ENCODE data around the gene ALKBH1. TPM values are rescaled to one million over a fixed set of nuclear protein-coding genes. Genes with fewer than 3 reads are reported as not detected.
"Not testable (repeated sequence)": the region's sequence is repeated elsewhere in the genome, so short reads cannot be mapped to it uniquely, and the experiment has no call there.

Gene ALKBH1
- polyA plus RNA-seq, 1 donor from 2014 or later, result 10.2 TPM

DNA sequence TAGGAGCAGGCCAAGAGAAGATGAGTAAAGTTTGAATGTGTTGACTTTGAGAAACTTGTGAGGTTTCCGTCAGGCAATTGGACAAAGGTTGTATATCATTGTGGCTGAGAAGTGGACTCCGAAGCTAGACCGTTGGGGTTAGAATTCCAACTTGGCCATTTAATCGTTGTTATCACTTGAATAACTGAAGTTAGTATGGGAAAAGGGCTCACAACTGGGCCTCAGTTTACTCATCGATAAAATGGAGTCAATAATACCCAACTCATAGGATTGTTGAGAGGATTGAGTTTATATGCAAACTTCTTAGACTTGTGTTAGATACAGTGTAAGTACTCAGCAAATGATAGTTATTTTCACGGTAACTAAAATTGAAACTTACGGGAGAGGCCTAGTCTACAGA is 926 bp upstream of the ALKBH1 start:
- Mint-ChIP-seq H3K9me3 (no peaks in the 10 kb centered on the region), H3K36me3 (no peaks in the 10 kb centered on the region), H3K4me1 (peaks cover 20 to 40% (median 31%) of the 10 kb centered on the region in 3 donors), H3K27ac (peak overlapping the region; percentile 61 to 93 (median 92)), H3K4me3 (peak overlapping the region; percentile 88 to 100 (median 94)), H3K27me3 (no peaks in the 10 kb centered on the region)

GRCh38 chr14:77707355-77707723 is 484 bp downstream of the ALKBH1 start:
- Mint-ChIP-seq H3K27me3 (no peaks in the 10 kb centered on the region), H3K4me3 (peak overlapping the region; percentile 88 to 100 (median 94)), H3K27ac (peak overlapping the region; percentile 61 to 93 (median 92)), H3K4me1 (peaks cover 20 to 36% (median 31%) of the 10 kb centered on the region in 3 donors), H3K36me3 (no peaks in the 10 kb centered on the region), H3K9me3 (no peaks in the 10 kb centered on the region)

DNA sequence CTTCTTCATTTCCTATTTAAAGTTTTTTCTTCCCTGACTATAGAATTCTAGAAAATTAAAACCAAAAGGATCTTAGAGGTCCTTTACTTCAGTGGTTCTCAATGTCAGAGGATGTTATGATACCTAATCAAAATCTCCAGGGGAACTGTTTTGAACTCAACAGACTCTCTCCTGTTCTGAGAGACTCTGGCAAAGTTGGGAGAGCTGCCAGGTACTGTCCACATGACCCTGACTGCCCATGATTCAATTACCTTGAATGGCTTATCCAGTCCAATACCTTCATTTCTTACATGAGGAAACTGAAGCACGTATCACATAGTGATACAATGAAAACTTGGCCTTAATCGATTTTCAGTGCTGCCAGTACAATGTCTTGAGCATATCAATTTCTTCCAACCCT is 16.6 kb downstream of the ALKBH1 start:
- no peak overlapping the region for H3K4me3 Mint-ChIP-seq
- peaks cover 0 to 3% (median 0%) of the 10 kb centered on the region in 3 donors for H3K4me1 Mint-ChIP-seq
- no peaks in the 10 kb centered on the region for H3K9me3 Mint-ChIP-seq
- H3K36me3 Mint-ChIP-seq, result peaks cover 6% of the 10 kb centered on the region
- no peaks in the 10 kb centered on the region for H3K27me3 Mint-ChIP-seq
- no peak overlapping the region for H3K27ac Mint-ChIP-seq

DNA sequence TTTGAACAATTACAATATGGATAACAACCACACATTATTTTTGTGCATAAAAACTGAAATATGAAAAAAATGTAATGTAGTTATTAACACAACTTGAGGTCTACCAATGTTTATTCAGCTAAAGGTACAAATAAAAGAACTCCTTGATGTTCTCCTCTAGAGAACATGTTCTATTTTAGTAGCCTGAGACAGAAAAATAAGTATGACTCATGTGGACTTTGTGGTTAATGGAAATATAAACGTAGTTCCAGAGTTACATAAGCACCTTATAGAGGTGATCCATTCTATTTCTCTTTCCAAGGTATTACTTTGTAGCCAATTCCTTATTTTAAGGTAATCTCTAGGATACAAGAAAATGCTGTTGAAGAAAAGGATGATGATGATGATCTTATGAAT is 25.7 kb downstream of the ALKBH1 start:
- Mint-ChIP-seq H3K27me3 (no peaks in the 10 kb centered on the region), H3K4me3 (no peak overlapping the region), H3K36me3 (peaks cover 7% of the 10 kb centered on the region), H3K27ac (no peak overlapping the region), H3K4me1 (peaks cover 0 to 2% (median 0%) of the 10 kb centered on the region in 3 donors), H3K9me3 (no peaks in the 10 kb centered on the region)

GRCh38 chr14:77681196-77682157 is 26.3 kb downstream of the ALKBH1 start:
- peaks cover 7% of the 10 kb centered on the region for H3K36me3 Mint-ChIP-seq
- H3K27me3 Mint-ChIP-seq, result no peaks in the 10 kb centered on the region
- H3K9me3 Mint-ChIP-seq, result no peaks in the 10 kb centered on the region
- H3K4me1 Mint-ChIP-seq, result peaks cover 0 to 2% (median 0%) of the 10 kb centered on the region in 3 donors
- H3K27ac Mint-ChIP-seq, result no peak overlapping the region
- H3K4me3 Mint-ChIP-seq, result no peak overlapping the region

DNA sequence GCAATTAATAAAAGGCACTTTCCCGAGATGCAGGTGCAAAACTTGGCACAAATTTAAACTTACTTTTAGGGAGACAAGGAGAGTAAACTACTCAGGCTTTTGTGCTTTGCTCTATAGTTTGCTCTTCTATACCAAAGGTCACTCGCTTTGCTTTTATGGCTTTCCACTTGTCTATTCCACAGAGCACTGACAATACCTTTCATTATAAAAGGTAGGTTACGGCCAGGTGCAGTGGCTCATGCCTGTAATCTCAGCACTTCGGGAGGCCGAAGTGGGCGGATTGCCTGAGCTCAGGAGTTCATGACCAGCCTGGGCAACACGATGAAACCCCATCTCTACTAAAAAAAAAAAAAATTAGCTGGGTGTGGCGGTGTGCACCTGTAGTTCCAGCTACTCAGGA is 32.9 kb downstream of the ALKBH1 start:
- Mint-ChIP-seq H3K27me3 (no peaks in the 10 kb centered on the region), H3K4me3 (no peak overlapping the region), H3K9me3 (no peaks in the 10 kb centered on the region), H3K36me3 (peaks cover 15% of the 10 kb centered on the region), H3K27ac (peak overlapping the region in 1 of 3 donors; percentile 47), H3K4me1 (no peaks in the 10 kb centered on the region)

DNA sequence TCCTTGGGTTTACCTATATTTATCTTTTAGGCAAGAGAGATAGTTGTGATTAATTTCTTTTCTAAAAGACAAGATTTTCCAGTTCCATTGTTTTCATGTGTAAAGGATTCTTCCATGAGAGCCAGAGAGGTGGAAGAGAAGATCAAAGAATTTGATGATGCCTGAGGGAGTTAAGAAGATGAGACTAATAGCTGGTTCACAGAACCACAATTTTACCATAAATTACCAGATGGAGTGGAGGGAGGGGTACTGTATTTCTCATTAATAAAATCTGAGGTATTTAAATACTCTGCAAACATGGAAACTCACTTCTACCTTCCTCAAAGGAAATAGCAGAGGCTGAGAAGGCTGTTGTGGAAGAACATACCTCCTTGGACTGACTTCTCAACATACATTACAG is 34.6 kb downstream of the ALKBH1 start:
- H3K27ac Mint-ChIP-seq, result peak overlapping the region in 1 of 3 donors; percentile 31
- H3K36me3 Mint-ChIP-seq, result peaks cover 15% of the 10 kb centered on the region
- H3K9me3 Mint-ChIP-seq, result no peaks in the 10 kb centered on the region
- peaks cover 0 to 2% (median 0%) of the 10 kb centered on the region in 3 donors for H3K4me1 Mint-ChIP-seq
- H3K4me3 Mint-ChIP-seq, result no peak overlapping the region
- H3K27me3 Mint-ChIP-seq, result no peaks in the 10 kb centered on the region

DNA sequence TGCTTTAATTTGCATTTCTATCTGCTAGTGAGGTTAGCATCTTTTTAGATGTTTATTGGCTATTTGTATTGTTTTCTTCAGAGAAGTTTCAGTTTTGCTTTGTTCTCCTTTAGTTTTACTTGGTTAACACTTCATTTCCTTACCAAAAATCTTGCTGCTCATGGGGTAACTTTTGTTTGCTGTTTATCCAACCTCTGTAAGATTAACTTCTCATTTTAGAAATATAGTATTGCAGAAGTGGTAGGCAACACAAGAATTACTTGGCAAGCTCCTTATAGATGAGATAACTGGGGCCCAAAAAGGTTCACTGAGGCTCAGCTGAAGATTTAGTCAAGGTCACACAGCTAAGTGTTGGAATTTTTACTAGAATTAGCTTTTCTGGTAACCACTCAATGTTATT is 40.5 kb downstream of the ALKBH1 start:
- Mint-ChIP-seq H3K27me3 (no peaks in the 10 kb centered on the region), H3K4me3 (no peak overlapping the region), H3K9me3 (no peaks in the 10 kb centered on the region), H3K4me1 (peaks cover 0 to 5% (median 2%) of the 10 kb centered on the region in 3 donors), H3K27ac (no peak overlapping the region), H3K36me3 (no peaks in the 10 kb centered on the region)

DNA sequence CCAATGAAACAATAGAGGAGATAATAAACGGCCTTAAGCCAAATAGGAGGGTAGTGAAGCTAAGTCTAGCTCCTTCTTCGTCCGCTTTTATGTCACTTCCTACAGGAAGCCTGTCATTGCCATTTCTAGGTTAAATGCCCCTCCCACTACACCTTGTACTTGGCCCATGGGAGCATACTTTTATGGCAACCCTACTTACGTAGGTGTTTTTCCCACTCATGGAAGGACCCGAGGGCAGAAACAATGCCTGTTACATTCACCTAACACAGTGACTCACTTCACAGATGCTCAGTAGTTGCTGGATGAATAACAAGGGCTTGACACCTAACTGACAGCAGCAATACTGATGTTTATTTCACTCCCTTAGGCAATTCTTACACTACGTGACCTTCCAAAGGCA is 44.5 kb downstream of the ALKBH1 start:
- H3K4me3 Mint-ChIP-seq, result no peak overlapping the region
- no peaks in the 10 kb centered on the region for H3K9me3 Mint-ChIP-seq
- H3K4me1 Mint-ChIP-seq, result peaks cover 0 to 4% (median 4%) of the 10 kb centered on the region in 3 donors
- H3K27ac Mint-ChIP-seq, result peak overlapping the region in 1 of 3 donors; percentile 16
- no peaks in the 10 kb centered on the region for H3K27me3 Mint-ChIP-seq
- peaks cover 1% of the 10 kb centered on the region for H3K36me3 Mint-ChIP-seq

- not testable (repeated sequence) for H3K9me3 Mint-ChIP-seq, H3K36me3 Mint-ChIP-seq
- peak overlapping the region in 1 of 3 donors; percentile 78 for H3K27ac Mint-ChIP-seq
Measured at GRCh38 chr14:77661562-77661961, 46.3 kb downstream of the ALKBH1 start.

GRCh38 chr14:77660754-77661153 is 47.1 kb downstream of the ALKBH1 start:
- H3K27me3 Mint-ChIP-seq, result no peaks in the 10 kb centered on the region
- H3K4me3 Mint-ChIP-seq, result no peak overlapping the region
- no peaks in the 10 kb centered on the region for H3K9me3 Mint-ChIP-seq
- H3K27ac Mint-ChIP-seq, result no peak overlapping the region
- peaks cover 1% of the 10 kb centered on the region for H3K36me3 Mint-ChIP-seq
- H3K4me1 Mint-ChIP-seq, result peaks cover 0 to 3% (median 2%) of the 10 kb centered on the region in 3 donors

More at GRCh38 chr14:77661562-77661961, 46.3 kb downstream of the ALKBH1 start:
- not testable (repeated sequence) for H3K4me3 Mint-ChIP-seq, H3K27me3 Mint-ChIP-seq, H3K4me1 Mint-ChIP-seq

DNA sequence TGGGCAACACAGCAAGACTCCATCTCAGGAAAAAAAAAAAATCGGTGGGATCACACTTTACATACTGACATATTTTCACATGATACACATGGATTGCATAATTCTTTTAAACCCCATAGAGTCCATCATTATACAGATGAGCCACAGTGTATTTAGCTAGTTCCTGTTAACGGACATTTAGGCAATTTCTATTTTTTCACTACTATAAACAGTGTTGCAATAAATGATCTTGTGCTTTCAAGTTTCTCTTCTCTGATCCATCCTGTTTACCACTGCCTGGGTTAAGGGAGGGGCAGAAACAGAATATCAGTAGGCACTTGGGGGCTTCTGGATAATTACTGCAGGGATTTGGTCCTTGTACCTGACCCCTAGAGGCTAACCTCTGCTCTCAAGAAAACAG is 48.0 kb downstream of the ALKBH1 start:
- H3K36me3 Mint-ChIP-seq, result peaks cover 1% of the 10 kb centered on the region

DNA sequence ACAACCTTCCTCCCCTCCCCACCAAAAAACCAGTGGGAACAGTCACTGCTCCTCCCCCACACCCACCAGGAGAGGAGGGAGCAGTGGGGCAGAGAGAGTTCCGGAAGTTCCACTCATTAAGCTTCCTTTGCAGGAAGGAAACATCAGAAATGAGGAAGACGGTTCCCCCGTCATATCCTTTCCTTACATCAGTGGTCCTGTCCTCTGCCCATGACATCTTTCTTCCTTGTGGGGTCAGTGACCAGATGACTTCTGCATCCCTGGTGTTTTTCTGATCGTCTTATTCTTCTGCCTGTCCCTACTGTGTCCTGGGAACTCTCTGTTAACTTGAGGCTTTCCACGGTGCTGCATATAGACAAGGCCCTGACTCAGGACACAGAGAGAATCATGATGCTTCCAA is 50.5 kb downstream of the ALKBH1 start:
- peaks cover 0 to 4% (median 2%) of the 10 kb centered on the region in 3 donors for H3K4me1 Mint-ChIP-seq
- H3K36me3 Mint-ChIP-seq, result peaks cover 1% of the 10 kb centered on the region
- H3K4me3 Mint-ChIP-seq, result no peak overlapping the region

More for the DNA sequence above, 48.0 kb downstream of the ALKBH1 start:
- Mint-ChIP-seq H3K4me1 (peaks cover 0 to 3% (median 2%) of the 10 kb centered on the region in 3 donors), H3K27me3 (no peaks in the 10 kb centered on the region), H3K4me3 (no peak overlapping the region), H3K9me3 (no peaks in the 10 kb centered on the region), H3K27ac (no peak overlapping the region)

DNA sequence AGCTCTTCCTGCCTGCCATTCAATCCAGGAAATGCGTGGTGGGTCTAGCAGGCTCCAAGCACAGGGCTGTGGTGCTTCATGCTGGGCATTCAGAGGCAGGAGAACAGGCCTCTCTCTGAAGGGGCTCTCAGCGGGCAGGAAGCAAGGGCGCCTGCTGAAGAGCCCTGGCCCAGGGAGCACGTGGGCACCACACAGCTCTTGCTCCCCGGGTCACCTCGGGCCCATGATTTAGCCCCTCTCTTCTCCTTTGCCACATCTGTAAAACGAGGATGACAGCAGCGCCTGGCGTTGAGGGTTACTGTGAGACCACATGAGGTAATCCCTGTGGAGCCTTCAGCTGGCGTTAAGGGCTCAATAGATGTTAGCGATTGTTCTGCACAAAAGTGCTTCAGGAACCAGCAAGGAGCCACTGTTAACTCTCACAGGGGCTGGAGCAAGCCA is 53.8 kb downstream of the ALKBH1 start:
- Mint-ChIP-seq H3K4me3 (no peak overlapping the region), H3K27ac (no peak overlapping the region), H3K4me1 (peaks cover 0 to 4% (median 3%) of the 10 kb centered on the region in 3 donors), H3K36me3 (no peaks in the 10 kb centered on the region), H3K9me3 (no peaks in the 10 kb centered on the region), H3K27me3 (no peaks in the 10 kb centered on the region)

More for the DNA sequence above, 50.5 kb downstream of the ALKBH1 start:
- Mint-ChIP-seq H3K9me3 (no peaks in the 10 kb centered on the region), H3K27ac (no peak overlapping the region), H3K27me3 (no peaks in the 10 kb centered on the region)

DNA sequence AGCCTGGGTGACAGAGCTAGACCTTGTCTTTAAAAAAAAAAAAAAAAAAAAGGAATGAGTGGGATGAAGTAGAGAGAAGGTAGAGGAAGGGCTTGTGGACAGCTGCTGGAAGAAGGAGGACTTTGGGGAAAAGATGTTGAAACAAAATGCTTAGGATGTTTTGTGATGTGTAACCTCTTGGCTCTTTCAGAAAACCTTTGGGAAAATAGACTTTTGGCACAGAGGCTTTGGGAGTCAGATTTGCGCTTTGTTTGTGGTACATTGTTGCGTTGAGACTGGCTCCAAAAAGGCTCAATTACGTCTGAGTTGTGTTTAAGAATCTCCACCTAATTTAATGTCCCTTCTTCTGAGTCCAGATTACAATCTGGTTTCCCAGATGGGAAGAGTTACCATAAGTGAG is 58.5 kb downstream of the ALKBH1 start:
- no peaks in the 10 kb centered on the region for H3K36me3 Mint-ChIP-seq

More for the DNA sequence above, 58.5 kb downstream of the ALKBH1 start:
- H3K4me1 Mint-ChIP-seq, result peaks cover 0 to 4% (median 0%) of the 10 kb centered on the region in 3 donors
- peaks cover 0 to 8% (median 1%) of the 10 kb centered on the region in 3 donors for H3K9me3 Mint-ChIP-seq
- no peak overlapping the region for H3K4me3 Mint-ChIP-seq
- H3K27ac Mint-ChIP-seq, result no peak overlapping the region
- H3K27me3 Mint-ChIP-seq, result no peaks in the 10 kb centered on the region
